ENCODE data around the gene SPATA9. TPM values are rescaled to one million over a fixed set of nuclear protein-coding genes. Genes with fewer than 3 reads are reported as not detected.
"Not testable (repeated sequence)": the region's sequence is repeated elsewhere in the genome, so short reads cannot be mapped to it uniquely, and the experiment has no call there.

SPATA9 gene
- total RNA-seq, 2 donors from 2014 or later = 0.70 to 2.0 TPM

GRCh38 chr5:95649274-95649673, 33.5 kb downstream of the SPATA9 start:
- no peak for DNase-seq
- Histone ChIP-seq H3K4me3 (ENCODE audit: low read length) (no peak overlapping the region), H3K36me3 (ENCODE audit: control insufficient read depth, insufficient read depth, low read length) (no peaks in the 10 kb centered on the region), H3K9me3 (ENCODE audit: control insufficient read depth, low read length) (no peaks in the 10 kb centered on the region), H3K9ac (ENCODE audit: extremely low read depth, low read length, poor library complexity, severe bottlenecking) (no peak overlapping the region), H3K4me1 (ENCODE audit: control insufficient read depth, insufficient read depth, low read length) (no peaks in the 10 kb centered on the region), H3K27me3 (ENCODE audit: control insufficient read depth, insufficient read depth, low read length, poor library complexity, severe bottlenecking) (no peaks in the 10 kb centered on the region), H3K27ac (ENCODE audit: low read depth, low read length) (no peak overlapping the region)
- Mint-ChIP-seq H3K27me3 (ENCODE audit: insufficient read depth) (no peaks in the 10 kb centered on the region), H3K4me1 (peaks cover 16% of the 10 kb centered on the region), H3K27ac (no peak overlapping the region), H3K4me3 (no peak overlapping the region), H3K9me3 (no peaks in the 10 kb centered on the region), H3K36me3 (ENCODE audit: low read depth) (peaks cover 10% of the 10 kb centered on the region)
- TF ChIP-seq, protein P1, sequence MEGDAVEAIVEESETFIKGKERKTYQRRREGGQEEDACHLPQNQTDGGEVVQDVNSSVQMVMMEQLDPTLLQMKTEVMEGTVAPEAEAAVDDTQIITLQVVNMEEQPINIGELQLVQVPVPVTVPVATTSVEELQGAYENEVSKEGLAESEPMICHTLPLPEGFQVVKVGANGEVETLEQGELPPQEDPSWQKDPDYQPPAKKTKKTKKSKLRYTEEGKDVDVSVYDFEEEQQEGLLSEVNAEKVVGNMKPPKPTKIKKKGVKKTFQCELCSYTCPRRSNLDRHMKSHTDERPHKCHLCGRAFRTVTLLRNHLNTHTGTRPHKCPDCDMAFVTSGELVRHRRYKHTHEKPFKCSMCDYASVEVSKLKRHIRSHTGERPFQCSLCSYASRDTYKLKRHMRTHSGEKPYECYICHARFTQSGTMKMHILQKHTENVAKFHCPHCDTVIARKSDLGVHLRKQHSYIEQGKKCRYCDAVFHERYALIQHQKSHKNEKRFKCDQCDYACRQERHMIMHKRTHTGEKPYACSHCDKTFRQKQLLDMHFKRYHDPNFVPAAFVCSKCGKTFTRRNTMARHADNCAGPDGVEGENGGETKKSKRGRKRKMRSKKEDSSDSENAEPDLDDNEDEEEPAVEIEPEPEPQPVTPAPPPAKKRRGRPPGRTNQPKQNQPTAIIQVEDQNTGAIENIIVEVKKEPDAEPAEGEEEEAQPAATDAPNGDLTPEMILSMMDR (conservative IDR thresholded peaks at IDR 0.05) = no peak

- H3K27me3 Mint-ChIP-seq (ENCODE audit: insufficient read depth) = no peaks in the 10 kb centered on the region
- peaks cover 16% of the 10 kb centered on the region for H3K4me1 Mint-ChIP-seq
- Histone ChIP-seq H3K27ac (ENCODE audit: low read depth, low read length) (no peak overlapping the region), H3K4me3 (ENCODE audit: low read length) (peak overlapping the region; percentile 80), H3K36me3 (ENCODE audit: control insufficient read depth, insufficient read depth, low read length) (no peaks in the 10 kb centered on the region), H3K9ac (ENCODE audit: extremely low read depth, low read length, poor library complexity, severe bottlenecking) (peak overlapping the region; percentile 77), H3K9me3 (ENCODE audit: control insufficient read depth, low read length) (no peaks in the 10 kb centered on the region), H3K27me3 (ENCODE audit: control insufficient read depth, insufficient read depth, low read length, poor library complexity, severe bottlenecking) (no peaks in the 10 kb centered on the region), H3K4me1 (ENCODE audit: control insufficient read depth, insufficient read depth, low read length) (no peaks in the 10 kb centered on the region)
- WGBS, 2 experiments (ENCODE audit: insufficient coverage in 1 of 2, insufficient read length in 1 of 2) = 84 to 92% methylated on average over 4 to 12 of the region's 12 CpGs
- no peak for DNase-seq
- no peak overlapping the region for H3K27ac Mint-ChIP-seq
- no peaks in the 10 kb centered on the region for H3K9me3 Mint-ChIP-seq
- TF ChIP-seq, protein P1 (conservative IDR thresholded peaks at IDR 0.05) = no peak
- H3K4me3 Mint-ChIP-seq = no peak overlapping the region
- H3K36me3 Mint-ChIP-seq (ENCODE audit: low read depth) = peaks cover 4% of the 10 kb centered on the region
These were observed 34.6 kb downstream of the SPATA9 start for GRCh38 chr5:95647886-95648860.

DNA sequence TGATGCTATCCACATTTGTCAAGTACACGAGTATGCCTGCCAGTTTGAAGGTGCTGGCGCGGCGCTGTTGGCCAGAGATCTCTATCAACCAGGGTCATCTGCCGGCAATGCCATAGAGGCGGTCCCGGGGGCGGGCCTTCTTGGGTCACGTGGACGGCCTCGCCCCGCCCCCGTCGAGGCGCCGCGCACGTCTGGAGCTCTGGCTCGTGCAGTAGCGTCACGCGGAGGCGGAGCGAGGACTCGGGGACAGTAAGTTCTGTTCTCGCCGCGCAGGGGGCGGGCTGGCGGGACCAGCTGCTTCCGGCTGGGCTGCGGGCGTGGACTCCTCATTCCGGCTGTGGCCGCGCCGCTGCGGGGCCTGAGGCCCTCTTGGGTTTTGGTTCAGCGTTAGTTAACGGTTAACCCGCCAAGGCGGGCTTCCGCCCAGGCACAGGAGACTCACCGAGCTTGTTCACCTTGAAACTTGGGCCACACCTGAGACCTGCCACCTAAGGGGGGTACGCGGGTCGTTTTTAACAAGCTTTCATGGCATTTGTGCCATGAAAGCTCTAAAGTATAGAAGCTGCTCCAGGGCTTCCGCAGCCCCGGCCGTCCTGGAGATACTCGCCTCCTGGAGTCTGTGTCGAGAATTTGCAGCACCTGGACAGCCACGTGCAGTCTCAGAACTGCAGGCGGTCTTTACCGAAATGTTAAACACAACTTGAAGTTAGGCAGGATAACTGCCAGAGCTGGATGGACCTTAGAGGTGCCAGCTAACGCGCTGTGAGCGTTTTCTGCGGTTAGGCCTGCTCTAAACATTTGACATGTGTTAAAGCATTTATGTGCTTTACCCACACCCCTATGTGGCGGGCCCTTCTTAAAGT, 36.0 kb downstream of the SPATA9 start, which contains the start of gene RFESD:
TSS of gene RFESD (plus strand) at position 209 of the 863 bp plus-strand sequence. CDS start 5,495 bp downstream, outside the sequence.
- Mint-ChIP-seq H3K27me3 (ENCODE audit: insufficient read depth) (no peaks in the 10 kb centered on the region), H3K9me3 (no peaks in the 10 kb centered on the region), H3K4me3 (peak within 1 kb of the TSS; percentile 69), H3K36me3 (ENCODE audit: low read depth) (no peaks in the 10 kb centered on the region), H3K4me1 (peaks cover 11% of the 10 kb centered on the region), H3K27ac (peak within 1 kb of the TSS; percentile 94)
- 22 to 29% methylated on average over 37 to 60 of the region's 60 CpGs for WGBS, 2 experiments (ENCODE audit: insufficient coverage in 1 of 2, insufficient read length in 1 of 2)
- H3K4me1 ChIP-seq (ENCODE audit: control insufficient read depth, insufficient read depth, low read length) = no peaks in the 10 kb centered on the region
- H3K27me3 ChIP-seq (ENCODE audit: control insufficient read depth, insufficient read depth, low read length, poor library complexity, severe bottlenecking) = no peaks in the 10 kb centered on the region
- peak; percentile 98 for DNase-seq
- H3K27ac ChIP-seq (ENCODE audit: low read depth, low read length) = peak within 1 kb of the TSS; percentile 47
- H3K9ac ChIP-seq (ENCODE audit: extremely low read depth, low read length, poor library complexity, severe bottlenecking) = peak within 1 kb of the TSS; percentile 77
- H3K36me3 ChIP-seq (ENCODE audit: control insufficient read depth, insufficient read depth, low read length) = no peaks in the 10 kb centered on the region
- TF ChIP-seq, protein P1 (conservative IDR thresholded peaks at IDR 0.05) = peak; percentile 55
- H3K4me3 ChIP-seq (ENCODE audit: low read length) = peak within 1 kb of the TSS; percentile 80
- peaks cover 6% of the 10 kb centered on the region for H3K9me3 ChIP-seq (ENCODE audit: control insufficient read depth, low read length)

- not testable (repeated sequence) for H3K9me3 Mint-ChIP-seq; H3K4me3 ChIP-seq (ENCODE audit: low read length); H3K4me1 ChIP-seq (ENCODE audit: control insufficient read depth, insufficient read depth, low read length); H3K27ac ChIP-seq (ENCODE audit: low read depth, low read length); H3K36me3 Mint-ChIP-seq (ENCODE audit: low read depth); H3K36me3 ChIP-seq (ENCODE audit: control insufficient read depth, insufficient read depth, low read length); H3K9ac ChIP-seq (ENCODE audit: extremely low read depth, low read length, poor library complexity, severe bottlenecking); H3K9me3 ChIP-seq (ENCODE audit: control insufficient read depth, low read length); DNase-seq; H3K27me3 Mint-ChIP-seq (ENCODE audit: insufficient read depth); H3K27me3 ChIP-seq (ENCODE audit: control insufficient read depth, insufficient read depth, low read length, poor library complexity, severe bottlenecking)
- WGBS, 2 experiments (ENCODE audit: insufficient coverage in 1 of 2, insufficient read length in 1 of 2) = 92 to 94% methylated on average over 5 to 17 of the region's 17 CpGs
- H3K27ac Mint-ChIP-seq = peak overlapping the region; percentile 53
- H3K4me1 Mint-ChIP-seq = peaks cover 12% of the 10 kb centered on the region
- peak overlapping the region; percentile 69 for H3K4me3 Mint-ChIP-seq
These were observed 36.6 kb downstream of the SPATA9 start for GRCh38 chr5:95646226-95646568.

Measured in endodermal cell (in vitro differentiated cells).